ENCODE measurements around the gene PSMC3IP.
A peak's percentile ranks its signal among the peaks of the same experiment; 100 is the strongest.

Gene PSMC3IP

DNA sequence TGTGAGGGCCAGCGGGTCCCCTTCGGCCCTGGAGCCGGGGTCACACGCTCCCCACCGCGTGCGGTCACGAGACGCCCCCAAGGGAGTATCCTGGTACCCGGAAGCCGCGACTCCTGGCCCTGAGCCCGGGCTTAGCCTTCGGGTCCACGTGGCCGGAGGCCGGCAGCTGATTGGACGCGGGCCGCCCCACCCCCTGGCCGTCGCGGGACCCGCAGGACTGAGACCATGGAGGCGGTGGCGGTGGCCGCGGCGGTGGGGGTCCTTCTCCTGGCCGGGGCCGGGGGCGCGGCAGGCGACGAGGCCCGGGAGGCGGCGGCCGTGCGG lies 41.5 kb downstream of the PSMC3IP start, which contains the start of gene NAGLU:
TSS of gene NAGLU (plus strand) at position 194 of the 324 bp plus-strand sequence. CDS start at position 226, 32 bp downstream.
- TF ChIP-seq REST (IDR thresholded peaks at IDR 0.05; ENCODE audit: low read depth) (no peak), RAD21 (IDR thresholded peaks at IDR 0.05; ENCODE audit: low read depth) (no peak), EGR1 (IDR thresholded peaks at IDR 0.05) (0 out of 2 replicates have a peak, but pooled peaks have one; percentile 23), NFIC (IDR thresholded peaks at IDR 0.05) (peak; percentile 81), EP300 (IDR thresholded peaks at IDR 0.05; ENCODE audit: borderline replicate concordance) (0 out of 2 replicates have a peak, but pooled peaks have one; percentile 21), TAF1 (IDR thresholded peaks at IDR 0.05; ENCODE audit: low read depth) (no peak), TEAD4 (IDR thresholded peaks at IDR 0.05) (no peak), YY1 (IDR thresholded peaks at IDR 0.05; ENCODE audit: low read depth) (peak; percentile 29), FOXM1 (IDR thresholded peaks at IDR 0.05; ENCODE audit: borderline replicate concordance, low read depth) (no peak), USF1 (IDR thresholded peaks at IDR 0.05) (peak; percentile 98), ZBTB7A (IDR thresholded peaks at IDR 0.05; ENCODE audit: low read depth) (0 out of 2 replicates have a peak, but pooled peaks have one; percentile 78)
- TF ChIP-seq, protein P1, sequence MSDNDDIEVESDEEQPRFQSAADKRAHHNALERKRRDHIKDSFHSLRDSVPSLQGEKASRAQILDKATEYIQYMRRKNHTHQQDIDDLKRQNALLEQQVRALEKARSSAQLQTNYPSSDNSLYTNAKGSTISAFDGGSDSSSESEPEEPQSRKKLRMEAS (IDR thresholded peaks at IDR 0.05): peak; percentile 58; the same call in 1 of the 2 replicates

DNA sequence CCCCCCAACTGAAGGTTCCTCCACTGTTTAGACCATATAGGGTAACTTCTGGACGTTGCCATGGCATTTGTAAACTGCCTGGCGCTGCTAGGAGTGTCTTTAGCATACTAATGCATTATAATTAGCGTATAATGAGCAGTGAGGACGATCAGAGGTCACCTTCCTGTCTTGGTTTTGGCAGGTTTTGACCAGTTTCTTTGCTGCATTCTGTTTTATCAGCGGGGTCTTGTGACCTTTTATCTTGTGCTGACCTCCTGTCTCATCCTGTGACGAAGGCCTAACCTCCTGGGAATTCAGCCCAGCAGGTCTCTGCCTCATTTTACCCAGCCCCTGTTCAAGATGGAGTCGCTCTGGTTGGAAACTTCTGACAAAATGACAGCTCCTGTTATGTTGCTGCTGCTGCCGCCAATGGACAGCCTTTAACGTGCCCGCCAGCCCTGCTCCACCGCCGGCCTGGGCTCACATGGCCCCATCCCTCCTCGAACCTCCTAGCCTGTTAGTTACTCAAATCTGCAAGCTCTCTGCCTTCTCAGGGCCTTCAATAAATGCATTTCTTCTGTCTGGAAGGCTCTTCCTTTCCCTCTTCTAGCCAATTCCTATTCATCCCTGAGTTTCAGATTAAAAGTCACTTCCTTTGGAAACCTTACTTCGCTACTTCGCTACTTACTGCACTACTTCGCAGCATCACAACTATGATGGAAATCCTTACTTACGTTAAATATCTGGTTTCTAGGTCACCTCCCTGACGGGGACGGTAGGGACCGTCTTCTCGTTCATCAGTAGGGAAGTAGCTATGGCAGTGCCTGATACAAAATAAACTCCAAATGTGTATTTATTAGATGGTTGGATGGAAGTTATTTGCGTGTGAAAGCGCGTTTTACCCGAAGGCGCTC lies 42.1 kb downstream of the PSMC3IP start:
- no peak for TF ChIP-seq RAD21 (IDR thresholded peaks at IDR 0.05; ENCODE audit: low read depth)
- no peak for TF ChIP-seq EGR1 (IDR thresholded peaks at IDR 0.05)
- no peak for TF ChIP-seq CEBPB (IDR thresholded peaks at IDR 0.05)
- TF ChIP-seq REST (IDR thresholded peaks at IDR 0.05; ENCODE audit: low read depth): no peak
- no peak for TF ChIP-seq FOXM1 (IDR thresholded peaks at IDR 0.05; ENCODE audit: borderline replicate concordance, low read depth)

DNA sequence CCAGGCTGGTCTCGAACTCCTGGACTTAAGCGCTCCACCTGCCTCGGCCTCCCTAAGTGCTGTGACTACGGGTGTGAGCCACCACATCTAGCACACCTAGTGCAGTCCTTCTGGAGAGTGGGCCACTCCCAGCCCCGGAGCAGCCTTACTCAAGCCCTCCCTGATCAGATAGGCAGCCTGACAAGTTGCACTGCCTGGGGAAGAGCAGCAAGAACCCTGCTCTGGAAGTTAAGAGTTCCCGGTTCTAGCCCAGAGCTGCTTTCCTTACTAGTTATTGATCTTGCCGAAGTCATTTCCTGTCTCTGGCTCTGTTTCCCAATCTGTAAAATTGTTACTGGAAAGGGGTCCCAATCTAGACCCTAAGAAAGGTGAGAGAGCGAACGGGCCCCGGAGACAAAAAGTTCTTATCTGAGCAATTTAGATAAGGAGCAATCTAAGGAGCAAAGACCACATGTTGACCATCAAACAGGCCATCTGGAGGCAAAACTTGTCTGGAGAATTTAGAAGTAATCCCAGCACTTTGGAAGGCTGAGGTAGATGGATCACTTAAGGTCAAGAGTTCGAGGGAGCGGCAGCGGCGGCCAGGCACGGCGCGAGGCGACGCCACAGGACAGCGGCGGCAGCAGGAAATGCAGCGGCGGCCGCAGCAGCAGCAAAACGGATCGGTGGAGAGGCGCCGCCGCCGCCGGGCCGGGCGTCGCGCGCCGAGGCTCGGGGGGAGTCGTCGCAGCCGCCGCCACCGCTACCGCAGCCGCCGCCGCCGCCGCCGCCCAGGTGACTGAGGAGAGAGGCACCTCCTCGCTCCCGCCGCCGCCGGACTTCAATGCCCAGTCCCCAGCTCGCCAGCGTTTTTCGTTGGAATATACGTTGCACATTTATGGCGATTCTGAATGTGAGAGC lies 45.8 kb downstream of the PSMC3IP start:
- no peak for TF ChIP-seq YY1 (IDR thresholded peaks at IDR 0.05; ENCODE audit: low read depth)
- TF ChIP-seq RAD21 (IDR thresholded peaks at IDR 0.05; ENCODE audit: low read depth): peak; percentile 23; the same call in 1 of the 2 replicates
- no peak for TF ChIP-seq CREB1 (IDR thresholded peaks at IDR 0.05; ENCODE audit: low read depth)
- TF ChIP-seq, protein P1 (IDR thresholded peaks at IDR 0.05): peak; percentile 71

DNA sequence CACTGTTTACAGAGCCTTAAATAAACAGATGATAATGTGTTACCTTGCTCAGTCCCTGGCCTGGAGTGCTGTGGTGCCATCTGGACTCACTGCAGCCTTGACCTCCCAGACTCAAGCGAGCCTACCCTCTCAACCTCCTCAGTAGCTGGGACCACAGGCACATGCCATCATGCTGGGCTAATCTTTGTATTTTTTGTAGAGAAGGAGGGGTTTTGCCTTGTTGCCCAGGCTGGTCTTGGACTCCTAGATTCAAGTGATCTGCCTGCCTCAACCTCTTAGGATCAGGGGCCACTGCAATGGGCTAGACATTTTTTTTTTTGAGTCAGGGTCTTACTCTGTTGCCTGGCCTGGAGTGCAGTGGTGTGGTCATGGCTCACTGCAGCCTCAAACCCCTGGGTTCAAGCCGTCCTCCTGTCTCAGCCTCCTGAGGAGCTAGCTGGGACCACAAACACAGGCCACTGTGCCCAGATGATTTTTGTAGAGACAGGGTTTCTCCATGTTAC lies 46.5 kb downstream of the PSMC3IP start:
- no peak for TF ChIP-seq REST (IDR thresholded peaks at IDR 0.05; ENCODE audit: low read depth)
- no peak for TF ChIP-seq EP300 (IDR thresholded peaks at IDR 0.05; ENCODE audit: borderline replicate concordance)
- no peak for TF ChIP-seq TCF12 (IDR thresholded peaks at IDR 0.05; ENCODE audit: low read depth)
- no peak for TF ChIP-seq CEBPB (IDR thresholded peaks at IDR 0.05)
- no peak for TF ChIP-seq TEAD4 (IDR thresholded peaks at IDR 0.05)
- TF ChIP-seq CREB1 (IDR thresholded peaks at IDR 0.05; ENCODE audit: low read depth): no peak

Data from Ishikawa (cell line).